ENCODE measurements around the gene SLC23A3. TPM values are rescaled to one million over a fixed set of nuclear protein-coding genes. Genes with fewer than 3 reads are reported as not detected.

SLC23A3 gene
- total and polyA plus RNA-seq, 10 of the 15 experiments (the other 5 are each of a cell fraction or from before 2014, with no cell fraction given): 0.07 to 1.0 (median 0.40) TPM; not detected in 1

DNA sequence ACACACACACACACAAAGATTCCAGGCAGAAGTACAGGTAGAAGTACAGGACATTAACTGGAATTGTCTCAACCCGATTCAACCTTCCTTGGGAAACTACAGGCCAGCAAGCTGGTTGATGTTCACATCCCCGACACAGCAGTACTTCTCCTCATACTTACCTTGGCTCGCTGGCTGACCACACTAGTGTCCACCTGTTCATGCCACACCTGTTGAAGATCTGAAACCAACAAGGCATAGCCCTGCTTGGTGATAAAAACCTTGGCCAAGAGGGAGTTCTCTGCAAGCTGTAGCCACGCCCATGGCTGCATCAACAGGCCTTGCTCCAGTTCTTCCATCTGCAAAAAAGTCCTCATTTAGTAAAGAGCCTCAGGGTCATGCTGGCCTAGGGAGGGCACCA lies 11.8 kb downstream of the SLC23A3 start (continued):
- TF ChIP-seq, protein P1, sequence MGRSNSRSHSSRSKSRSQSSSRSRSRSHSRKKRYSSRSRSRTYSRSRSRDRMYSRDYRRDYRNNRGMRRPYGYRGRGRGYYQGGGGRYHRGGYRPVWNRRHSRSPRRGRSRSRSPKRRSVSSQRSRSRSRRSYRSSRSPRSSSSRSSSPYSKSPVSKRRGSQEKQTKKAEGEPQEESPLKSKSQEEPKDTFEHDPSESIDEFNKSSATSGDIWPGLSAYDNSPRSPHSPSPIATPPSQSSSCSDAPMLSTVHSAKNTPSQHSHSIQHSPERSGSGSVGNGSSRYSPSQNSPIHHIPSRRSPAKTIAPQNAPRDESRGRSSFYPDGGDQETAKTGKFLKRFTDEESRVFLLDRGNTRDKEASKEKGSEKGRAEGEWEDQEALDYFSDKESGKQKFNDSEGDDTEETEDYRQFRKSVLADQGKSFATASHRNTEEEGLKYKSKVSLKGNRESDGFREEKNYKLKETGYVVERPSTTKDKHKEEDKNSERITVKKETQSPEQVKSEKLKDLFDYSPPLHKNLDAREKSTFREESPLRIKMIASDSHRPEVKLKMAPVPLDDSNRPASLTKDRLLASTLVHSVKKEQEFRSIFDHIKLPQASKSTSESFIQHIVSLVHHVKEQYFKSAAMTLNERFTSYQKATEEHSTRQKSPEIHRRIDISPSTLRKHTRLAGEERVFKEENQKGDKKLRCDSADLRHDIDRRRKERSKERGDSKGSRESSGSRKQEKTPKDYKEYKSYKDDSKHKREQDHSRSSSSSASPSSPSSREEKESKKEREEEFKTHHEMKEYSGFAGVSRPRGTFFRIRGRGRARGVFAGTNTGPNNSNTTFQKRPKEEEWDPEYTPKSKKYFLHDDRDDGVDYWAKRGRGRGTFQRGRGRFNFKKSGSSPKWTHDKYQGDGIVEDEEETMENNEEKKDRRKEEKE (IDR thresholded peaks at IDR 0.05): no peak

DNA sequence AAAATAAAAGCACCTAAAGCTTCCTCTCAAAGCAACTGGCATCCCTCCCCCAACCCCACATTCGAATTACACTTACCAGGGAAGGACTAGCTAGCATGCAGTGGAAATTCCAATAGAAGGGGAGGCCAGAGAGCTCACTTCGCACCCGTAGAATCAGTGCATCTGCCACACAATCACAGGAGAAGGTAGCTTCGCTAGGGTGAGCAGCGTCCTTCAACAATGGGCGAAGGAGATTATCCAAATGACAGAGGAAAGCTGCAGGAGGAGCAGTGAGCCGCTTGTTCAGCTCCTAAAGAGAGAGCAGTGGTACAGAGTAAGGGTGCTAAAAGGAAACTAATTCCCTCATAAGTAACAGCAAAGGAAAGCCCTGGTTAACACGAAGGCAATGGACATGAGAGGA lies 12.4 kb downstream of the SLC23A3 start:
- no TSS peak for BruUV-seq (replicated peaks)
- Histone ChIP-seq H2AFZ (ENCODE audit: control insufficient read depth, low read depth, low read length) (no peak overlapping the region), H4K20me1 (ENCODE audit: control insufficient read depth, insufficient read depth) (no peaks in the 10 kb centered on the region), H3K27me3 (replicated peaks in 1 of 2; ENCODE audit: control insufficient read depth in 2 of 2, insufficient read depth in 2 of 2, low read length in 1 of 2) (no peaks in the 10 kb centered on the region), H3K79me2 (ENCODE audit: control insufficient read depth, insufficient read depth, low read length) (peaks cover 2% of the 10 kb centered on the region), H3K4me1 (ENCODE audit: control insufficient read depth, insufficient read depth, low read length) (peaks cover 4% of the 10 kb centered on the region; the same call in 1 of the 2 replicates), H3K36me3 (ENCODE audit: control insufficient read depth in 2 of 2, insufficient read depth in 2 of 2, low read length in 1 of 2) (peaks cover 0 to 3% of the 10 kb centered on the region in 2 experiments; a peak in 1 of 4 replicates), H3K4me3 (no peak overlapping the region), H3K9me3 (replicated peaks; ENCODE audit: control insufficient read depth, insufficient read depth, low read length) (no peaks in the 10 kb centered on the region), H3K9ac (ENCODE audit: control insufficient read depth, insufficient read depth, low read length) (no peak overlapping the region), H3K4me2 (ENCODE audit: control insufficient read depth, insufficient read depth) (no peak overlapping the region), H3K27ac (ENCODE audit: control insufficient read depth, insufficient read depth) (no peak overlapping the region)
- 77% methylated on average over 8 of the region's 8 CpGs for WGBS (ENCODE audit: insufficient coverage, insufficient replicate concordance, low lambda C conversion rate, missing lambda C conversion rate)
- intact Hi-C loops (cut with micrococcal nuclease; ENCODE audit: unreplicated experiment): no loop called here
- POLR2A ChIA-PET: interaction anchor here (0.6 to 1.7 kb wide), 2 partner anchors 49 to 220 kb away, joined by 3 to 5 read pairs; partner anchors contain the start of gene ZFAND2B
- ATAC-seq (no peak), DNase-seq (ENCODE audit: low read depth, low spot score) (no peak), FAIRE-seq (no peak)
- RAD21 ChIA-PET (ENCODE audit: unreplicated experiment): interaction anchor here (0.7 to 1.8 kb wide), 5 partner anchors 53 to 144 kb away, joined by 3 to 6 read pairs (median 4); no protein-coding TSS in a partner anchor
- SMC1A ChIA-PET (ENCODE audit: uncharacterized antibody, unreplicated experiment): interaction anchor here (0.6 to 7.2 kb wide), 12 partner anchors 13 to 270 kb away, joined by 3 to 49 read pairs (median 4); no protein-coding TSS in a partner anchor
- TF ChIP-seq SREBF1 (IDR thresholded peaks at IDR 0.05; ENCODE audit: low read length): no peak
- in situ Hi-C loops (cut with MboI): loop anchor here (5.0 kb wide), 1 partner anchor 140 kb away; no protein-coding TSS in a partner anchor
- CTCF ChIA-PET: interaction anchor here (0.6 to 10.0 kb wide), 18 partner anchors 13 to 196 kb away, joined by 3 to 208 read pairs (median 5); partner anchors contain the start of genes GLB1L and STK16
